Measurements from ENCODE around the gene NEO1.
"Not testable (repeated sequence)": the region's sequence is repeated elsewhere in the genome, so short reads cannot be mapped to it uniquely, and the experiment has no call there.

Gene NEO1

DNA sequence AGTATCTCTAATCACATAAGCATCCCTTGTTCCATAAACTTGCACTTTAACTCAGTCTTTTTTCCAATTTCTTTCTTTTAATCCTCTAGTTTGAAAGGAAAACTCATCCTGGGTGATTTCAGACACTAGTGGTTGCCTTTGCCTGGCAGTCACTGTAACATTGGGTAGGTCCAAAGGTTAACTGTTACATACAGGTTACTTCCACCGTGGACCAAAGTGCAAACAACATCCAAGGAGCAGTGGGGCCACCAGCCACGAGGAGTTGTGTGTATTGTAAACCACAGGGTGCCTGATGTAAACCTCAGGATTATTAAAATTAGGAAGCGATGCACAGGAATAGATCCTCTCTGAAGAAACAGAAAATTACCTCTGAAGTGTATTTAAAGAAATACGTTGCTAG is 241.5 kb downstream of the NEO1 start:
- H3K4me3 Mint-ChIP-seq = no peak overlapping the region
- no peaks in the 10 kb centered on the region for H3K4me1 Mint-ChIP-seq (ENCODE audit: low read depth in 2 of 2)
- DNase-seq (no peak), ATAC-seq (replicated peaks) (no peak)
- peaks cover 30% of the 10 kb centered on the region for H3K36me3 Mint-ChIP-seq (ENCODE audit: insufficient read depth)
- no peaks in the 10 kb centered on the region for H3K9me3 Mint-ChIP-seq
- H3K27ac Mint-ChIP-seq = no peak overlapping the region
- no peaks in the 10 kb centered on the region for H3K27me3 Mint-ChIP-seq

DNA sequence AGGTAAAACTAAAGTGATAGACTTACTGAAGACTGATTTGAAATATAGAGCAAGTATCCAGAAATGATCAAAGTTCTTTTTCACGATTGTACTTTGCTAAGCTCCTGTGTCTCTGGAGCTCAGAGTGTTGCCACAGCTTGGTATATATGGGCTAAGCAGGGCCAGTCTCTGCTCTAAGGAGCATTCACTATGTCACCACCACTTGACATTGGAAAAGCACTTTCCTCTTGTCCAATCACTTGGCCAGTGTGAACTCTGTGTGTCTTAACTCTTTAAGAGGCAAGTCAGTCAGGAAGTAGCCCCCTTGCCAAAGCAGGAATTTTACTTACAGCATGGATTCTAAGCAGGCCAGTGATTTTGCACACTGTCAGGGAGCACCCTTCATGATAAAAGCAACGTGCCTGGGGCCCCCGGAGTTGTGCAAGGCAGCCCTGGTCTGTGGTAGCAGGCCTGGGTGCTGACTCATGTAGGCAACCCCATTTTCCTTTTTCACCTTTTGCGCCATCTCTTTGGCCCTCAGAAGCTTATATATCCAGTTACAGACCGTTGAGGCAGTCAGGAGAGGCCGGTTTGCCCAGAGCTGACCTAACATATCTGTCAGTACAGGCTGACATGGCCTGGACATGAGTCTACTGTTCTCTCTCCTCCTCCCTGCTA is 243.5 kb downstream of the NEO1 start:
- DNase-seq (no peak), ATAC-seq (replicated peaks) (no peak)
- H3K4me1 Mint-ChIP-seq (ENCODE audit: low read depth in 2 of 2) = no peaks in the 10 kb centered on the region
- no peak overlapping the region for H3K27ac Mint-ChIP-seq
- H3K4me3 Mint-ChIP-seq = no peak overlapping the region
- no peaks in the 10 kb centered on the region for H3K27me3 Mint-ChIP-seq
- no peaks in the 10 kb centered on the region for H3K9me3 Mint-ChIP-seq
- H3K36me3 Mint-ChIP-seq (ENCODE audit: insufficient read depth) = peaks cover 15% of the 10 kb centered on the region

DNA sequence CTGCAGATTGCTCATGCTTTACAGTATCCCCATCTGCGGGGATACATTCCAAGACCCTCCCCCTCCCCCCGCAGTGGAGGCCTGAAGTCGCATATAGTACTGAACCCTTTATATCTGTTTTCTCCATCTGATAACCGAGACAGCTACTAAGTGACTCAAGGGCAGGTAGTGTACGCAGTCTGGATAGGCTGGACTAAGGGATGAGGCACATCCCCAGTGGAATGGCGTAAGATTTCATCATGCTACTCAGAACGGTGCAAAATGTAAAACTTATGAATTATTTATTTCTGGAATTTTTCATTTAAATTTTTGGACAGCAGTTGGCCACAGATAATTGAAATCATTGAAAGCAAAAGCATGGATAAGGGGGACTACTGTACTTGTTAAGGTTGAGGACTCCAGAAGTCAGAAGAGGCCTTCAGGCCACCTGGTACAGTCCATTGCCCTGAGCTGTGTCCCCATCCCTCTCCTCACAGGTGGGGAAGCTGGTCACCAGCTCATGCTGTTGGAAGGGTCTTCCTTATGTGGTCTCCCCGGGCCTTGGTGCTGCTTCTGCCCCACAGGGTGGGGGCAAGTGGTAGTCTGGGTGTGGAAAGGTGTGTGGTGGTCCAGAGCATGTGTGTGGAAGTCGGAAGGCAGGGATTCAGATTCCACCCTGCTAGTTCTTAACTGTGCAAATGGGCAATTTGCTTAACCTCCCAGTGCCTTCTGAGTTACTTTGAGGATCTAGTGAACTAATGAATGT is 244.5 kb downstream of the NEO1 start:
- Mint-ChIP-seq H3K27ac (peak overlapping the region in 1 of 2 donors; percentile 2), H3K4me3 (no peak overlapping the region)

DNA sequence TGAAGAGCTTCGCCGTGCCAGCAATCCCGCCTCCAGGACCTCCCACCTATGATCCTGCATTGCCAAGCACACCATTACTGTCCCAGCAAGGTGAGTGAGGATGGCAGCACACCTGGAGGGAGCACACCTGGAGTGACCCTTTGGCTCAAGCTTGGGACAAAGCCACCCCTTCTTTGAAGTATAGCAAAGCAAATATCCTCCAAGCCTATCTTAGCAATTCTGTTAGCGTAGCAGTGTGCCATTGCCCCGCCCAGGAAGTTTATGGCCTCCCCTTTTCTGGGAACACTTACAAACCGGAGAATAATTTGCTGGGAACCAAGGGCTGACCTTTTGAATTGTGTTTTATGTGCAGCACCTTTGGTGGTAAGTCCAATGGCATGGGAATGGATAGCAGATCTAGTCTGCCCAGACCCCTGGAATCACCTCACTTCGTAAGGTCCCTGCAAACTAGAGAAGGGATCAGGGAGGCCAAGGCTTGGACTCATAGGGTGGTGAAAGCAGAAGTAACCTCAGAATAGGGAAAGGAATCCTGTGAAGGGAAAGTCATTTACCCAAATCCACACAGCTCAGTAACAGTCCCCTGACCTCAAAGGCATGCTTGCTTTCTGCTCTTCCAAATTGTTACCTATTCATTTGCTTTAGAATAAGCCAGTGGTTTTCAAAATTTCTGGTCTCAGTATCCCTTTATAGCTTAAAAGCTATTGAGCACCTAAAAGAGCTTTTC is 246.4 kb downstream of the NEO1 start:
- ATAC-seq (replicated peaks) (no peak), DNase-seq (no peak)
- H3K27ac Mint-ChIP-seq = no peak overlapping the region
- no peaks in the 10 kb centered on the region for H3K27me3 Mint-ChIP-seq
- peaks cover 0 to 1% of the 10 kb centered on the region in 2 donors for H3K4me1 Mint-ChIP-seq (ENCODE audit: low read depth in 2 of 2)
- H3K4me3 Mint-ChIP-seq = no peak overlapping the region
- H3K9me3 Mint-ChIP-seq = no peaks in the 10 kb centered on the region
- peaks cover 7% of the 10 kb centered on the region for H3K36me3 Mint-ChIP-seq (ENCODE audit: insufficient read depth)

More for the DNA sequence above, 244.5 kb downstream of the NEO1 start:
- Mint-ChIP-seq H3K36me3 (ENCODE audit: insufficient read depth) (peaks cover 15% of the 10 kb centered on the region), H3K27me3 (no peaks in the 10 kb centered on the region), H3K4me1 (ENCODE audit: low read depth in 2 of 2) (no peaks in the 10 kb centered on the region), H3K9me3 (no peaks in the 10 kb centered on the region)
- ATAC-seq (replicated peaks) (no peak), DNase-seq (no peak)

DNA sequence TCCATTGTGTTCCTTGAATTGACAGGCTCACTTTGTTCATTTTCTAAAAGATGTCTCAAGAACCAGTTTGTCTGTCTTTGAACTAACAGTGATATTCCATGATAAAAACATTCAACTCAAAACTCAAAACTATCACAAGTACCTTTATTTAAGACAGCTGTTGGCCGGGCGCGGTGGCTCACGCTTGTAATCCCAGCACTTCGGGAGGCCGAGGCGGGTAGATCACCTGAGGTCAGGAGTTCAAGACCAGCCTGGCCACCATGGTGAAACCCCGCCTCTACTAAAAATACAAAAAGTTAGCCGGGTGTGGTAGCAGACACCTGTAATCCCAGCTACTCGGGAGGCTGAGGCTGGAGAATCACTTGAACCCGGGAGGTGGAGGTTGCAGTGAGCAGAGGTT is 248.0 kb downstream of the NEO1 start:
- DNase-seq; H3K4me1 Mint-ChIP-seq (ENCODE audit: low read depth in 2 of 2); H3K27me3 Mint-ChIP-seq: not testable (repeated sequence)

DNA sequence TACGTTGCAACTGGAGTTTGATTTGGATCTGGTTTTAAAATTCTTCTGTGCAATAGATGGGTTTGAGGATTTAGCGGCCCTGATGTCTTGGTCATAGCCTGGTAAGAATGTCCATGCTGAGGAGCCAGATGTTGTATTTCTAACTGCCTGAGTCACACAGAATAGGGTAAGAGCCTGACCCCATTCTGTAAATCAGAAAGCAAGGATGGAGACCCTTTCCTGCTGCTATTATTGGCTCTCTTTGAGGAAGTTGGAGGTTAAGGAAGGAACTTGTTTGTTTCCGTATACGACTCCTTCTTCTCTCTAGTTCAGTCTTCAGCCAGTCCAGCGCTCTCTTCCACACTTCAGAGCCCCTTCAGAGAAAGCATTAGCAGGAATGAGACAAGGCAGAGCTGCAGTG is 251.4 kb downstream of the NEO1 start:
- Mint-ChIP-seq H3K4me3 (no peak overlapping the region), H3K36me3 (ENCODE audit: insufficient read depth) (no peaks in the 10 kb centered on the region), H3K27ac (no peak overlapping the region), H3K4me1 (ENCODE audit: low read depth in 2 of 2) (peaks cover 0 to 1% of the 10 kb centered on the region in 2 donors), H3K9me3 (no peaks in the 10 kb centered on the region), H3K27me3 (no peaks in the 10 kb centered on the region)
- ATAC-seq (replicated peaks) (no peak), DNase-seq (no peak)

More for the DNA sequence above, 248.0 kb downstream of the NEO1 start:
- not testable (repeated sequence) for H3K36me3 Mint-ChIP-seq (ENCODE audit: insufficient read depth); ATAC-seq (replicated peaks); H3K9me3 Mint-ChIP-seq; H3K4me3 Mint-ChIP-seq; H3K27ac Mint-ChIP-seq

DNA sequence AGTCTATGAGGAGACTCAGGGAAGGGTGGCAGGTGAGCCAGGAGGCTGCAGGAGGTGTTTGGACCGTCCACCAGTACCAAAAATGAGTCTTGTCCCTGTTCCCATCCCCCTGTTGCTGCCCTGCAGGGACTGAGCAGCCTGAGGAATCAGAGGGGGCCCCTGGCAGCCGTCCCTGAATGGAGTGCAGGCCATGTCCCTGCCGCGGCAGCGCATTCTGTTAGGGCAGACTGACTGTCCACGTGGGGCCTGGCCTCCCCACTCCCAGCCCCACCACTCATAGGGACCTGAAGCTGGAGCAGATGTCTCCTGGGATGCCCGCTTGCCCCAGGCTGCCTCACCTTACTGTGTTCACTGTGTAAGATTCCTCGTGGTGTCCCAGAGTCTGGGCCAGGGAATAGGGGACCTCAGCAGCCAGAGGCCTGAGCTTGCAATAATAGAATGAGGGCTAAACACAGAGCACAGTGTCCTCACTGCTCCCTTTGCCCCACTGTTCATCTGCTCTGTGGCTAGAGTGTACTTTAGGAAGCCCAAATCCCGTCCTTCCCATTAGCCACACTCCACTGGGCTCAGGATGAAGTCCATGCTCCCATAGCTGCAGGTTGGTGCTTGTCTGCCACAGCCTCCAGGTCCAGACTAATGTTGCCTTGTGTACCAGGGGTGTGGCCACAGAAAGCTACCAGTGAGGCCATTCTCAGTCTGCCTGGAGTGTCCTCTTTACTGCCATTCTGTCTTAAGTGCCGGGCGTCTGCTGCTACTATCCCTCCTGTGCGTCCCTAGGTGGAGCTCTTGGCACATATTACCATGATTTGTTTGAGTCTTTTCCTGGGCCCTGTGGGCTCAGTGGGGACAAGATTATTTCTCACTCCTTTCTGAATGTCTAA is 253.3 kb downstream of the NEO1 start:
- no peaks in the 10 kb centered on the region for H3K27me3 Mint-ChIP-seq
- H3K9me3 Mint-ChIP-seq = no peaks in the 10 kb centered on the region
- H3K36me3 Mint-ChIP-seq (ENCODE audit: insufficient read depth) = no peaks in the 10 kb centered on the region
- H3K27ac Mint-ChIP-seq = no peak overlapping the region
- H3K4me3 Mint-ChIP-seq = no peak overlapping the region
- peak; percentile 33 for ATAC-seq (replicated peaks)
- H3K4me1 Mint-ChIP-seq (ENCODE audit: low read depth in 2 of 2) = peaks cover 0 to 1% of the 10 kb centered on the region in 2 donors
- peak in 2 of 3 experiments; percentile 19 for DNase-seq

DNA sequence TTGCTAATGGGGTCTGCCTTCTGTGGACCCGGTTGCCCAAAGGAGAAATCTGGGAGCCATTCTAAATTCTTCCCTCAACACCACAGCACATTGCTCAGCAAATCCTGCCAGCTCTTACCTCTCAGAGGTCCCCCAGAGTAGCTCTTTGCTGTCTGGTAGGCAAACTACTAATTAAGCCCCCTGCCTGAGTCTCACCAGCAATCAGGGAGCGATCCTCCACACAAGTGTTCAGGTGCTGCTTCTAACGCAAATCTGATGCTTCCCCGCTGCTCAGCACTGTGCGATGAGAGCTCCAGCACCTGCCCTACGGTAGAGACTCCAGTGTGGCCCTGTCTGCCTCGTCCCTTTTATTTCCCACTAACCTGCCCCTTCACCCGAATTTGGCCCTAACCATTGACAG is 256.0 kb downstream of the NEO1 start:
- H3K9me3 Mint-ChIP-seq = no peaks in the 10 kb centered on the region
- no peaks in the 10 kb centered on the region for H3K4me1 Mint-ChIP-seq (ENCODE audit: low read depth in 2 of 2)
- no peak overlapping the region for H3K27ac Mint-ChIP-seq
- no peak overlapping the region for H3K4me3 Mint-ChIP-seq
- no peaks in the 10 kb centered on the region for H3K36me3 Mint-ChIP-seq (ENCODE audit: insufficient read depth)
- no peaks in the 10 kb centered on the region for H3K27me3 Mint-ChIP-seq
- no peak for ATAC-seq (replicated peaks)
- DNase-seq = no peak

DNA sequence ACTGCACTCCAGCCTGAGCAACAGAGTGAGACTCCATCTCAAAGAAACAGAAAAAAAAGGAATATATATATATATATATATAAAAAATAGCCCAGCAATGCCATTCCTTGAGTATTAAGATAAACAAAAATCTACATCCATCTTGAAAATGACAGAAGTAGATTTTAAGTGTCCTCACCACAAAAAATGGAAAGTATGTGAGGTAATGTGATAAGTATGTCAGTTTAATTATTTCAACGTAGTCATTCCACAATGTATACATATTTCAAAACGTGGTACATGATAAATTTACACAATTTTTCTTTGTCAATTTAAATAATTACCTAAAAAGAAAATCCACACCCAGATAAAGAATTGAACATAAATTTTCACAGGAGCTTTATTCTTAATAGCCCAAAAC is 261.6 kb downstream of the NEO1 start:
- no peak for ATAC-seq (replicated peaks)
- no peaks in the 10 kb centered on the region for H3K9me3 Mint-ChIP-seq
- peaks cover 0 to 14% of the 10 kb centered on the region in 2 donors for H3K27me3 Mint-ChIP-seq
- DNase-seq = no peak
- no peak overlapping the region for H3K27ac Mint-ChIP-seq
- no peaks in the 10 kb centered on the region for H3K36me3 Mint-ChIP-seq (ENCODE audit: insufficient read depth)
- H3K4me1 Mint-ChIP-seq (ENCODE audit: low read depth in 2 of 2) = peaks cover 0 to 4% of the 10 kb centered on the region in 2 donors
- H3K4me3 Mint-ChIP-seq = no peak overlapping the region

DNA sequence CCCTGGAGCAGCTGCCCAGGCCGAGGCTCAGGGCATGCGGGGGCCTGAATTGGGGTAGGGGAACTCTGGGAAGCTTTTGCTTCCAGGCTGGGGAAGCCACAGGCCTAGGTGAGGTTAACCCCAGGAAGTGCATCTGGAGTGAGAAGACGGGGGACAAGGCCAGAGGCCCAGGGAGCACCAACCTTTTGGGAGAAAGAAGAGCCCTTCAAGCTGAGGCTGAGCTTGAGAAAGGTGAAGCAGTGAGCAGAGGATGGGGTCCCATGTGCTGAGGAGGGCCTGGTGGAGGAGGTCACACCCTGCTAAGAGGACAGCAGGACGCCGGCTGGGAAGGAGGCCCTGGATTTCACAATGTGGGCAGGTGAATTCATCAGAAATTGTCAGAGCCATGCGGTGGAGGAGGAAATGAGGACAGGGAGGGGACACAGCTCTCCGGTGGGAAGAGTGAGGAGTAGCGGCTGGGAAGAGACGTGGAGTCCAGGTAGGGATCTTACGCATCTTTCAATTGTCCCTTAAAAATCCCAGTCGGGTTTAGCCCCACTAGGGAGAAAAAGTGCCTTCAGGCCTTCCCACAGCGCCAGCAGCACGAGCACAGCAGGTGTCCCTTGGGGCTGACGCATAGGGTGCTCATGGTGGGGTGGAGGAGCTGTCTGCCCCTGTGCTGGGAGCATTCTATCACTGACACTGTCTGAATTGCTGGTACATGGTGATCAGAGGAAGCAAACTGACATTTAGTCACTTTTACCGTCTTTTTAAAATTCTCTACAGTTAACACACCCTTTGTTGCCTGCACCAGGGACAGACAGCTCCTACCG is 265.6 kb downstream of the NEO1 start:
- Mint-ChIP-seq H3K27me3 (peaks cover 34 to 40% of the 10 kb centered on the region in 2 donors), H3K9me3 (no peaks in the 10 kb centered on the region), H3K36me3 (ENCODE audit: insufficient read depth) (no peaks in the 10 kb centered on the region), H3K4me3 (no peak overlapping the region), H3K27ac (no peak overlapping the region), H3K4me1 (ENCODE audit: low read depth in 2 of 2) (peaks cover 0 to 4% of the 10 kb centered on the region in 2 donors)
- ATAC-seq (replicated peaks) (no peak), DNase-seq (no peak)

DNA sequence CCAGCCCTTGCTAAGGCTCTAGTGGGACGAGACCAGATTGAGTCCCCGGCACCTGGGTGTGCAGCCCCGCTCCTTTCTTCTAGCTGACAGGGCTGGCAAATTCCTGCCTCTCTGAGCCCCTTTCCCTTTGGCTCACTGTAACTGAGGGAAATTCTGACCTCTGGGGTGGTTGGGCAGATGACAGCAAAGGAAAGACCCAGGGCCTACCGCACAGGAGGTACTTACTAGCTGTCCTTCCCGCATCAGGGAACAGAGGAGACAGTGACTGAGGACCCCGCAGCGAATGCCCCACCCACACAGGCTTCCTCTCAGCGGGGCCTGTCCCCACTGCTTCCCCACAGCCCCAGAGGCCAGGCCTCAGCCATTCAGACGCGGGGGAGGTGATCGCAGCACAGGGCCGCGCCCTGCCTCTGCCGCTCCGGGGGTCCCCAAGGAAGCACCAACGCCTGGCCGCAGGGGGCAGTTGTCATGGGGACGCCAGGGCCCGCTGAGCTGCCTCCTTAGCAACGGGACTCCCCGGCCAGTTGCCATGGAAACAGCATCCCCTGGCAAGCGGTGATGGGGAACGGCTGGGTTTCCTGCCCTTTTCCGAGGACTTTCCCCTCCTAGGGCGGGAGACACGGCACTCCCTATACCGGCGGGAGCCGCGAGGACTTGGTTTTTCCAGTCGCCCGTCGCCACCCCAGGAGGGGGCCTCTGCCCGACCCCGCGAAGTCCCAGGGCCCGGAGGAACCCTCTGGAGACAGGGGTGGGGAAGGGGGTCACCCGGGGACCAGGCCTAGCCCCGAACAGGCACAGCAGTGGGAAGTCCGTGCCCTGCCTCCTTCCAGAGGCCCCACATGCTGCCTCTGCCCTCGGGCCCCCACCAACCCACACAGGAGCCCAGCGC is 266.4 kb downstream of the NEO1 start:
- Mint-ChIP-seq H3K4me3 (no peak overlapping the region), H3K27ac (no peak overlapping the region), H3K36me3 (ENCODE audit: insufficient read depth) (no peaks in the 10 kb centered on the region), H3K9me3 (no peaks in the 10 kb centered on the region), H3K4me1 (ENCODE audit: low read depth in 2 of 2) (peaks cover 0 to 4% of the 10 kb centered on the region in 2 donors), H3K27me3 (peaks cover 34 to 44% of the 10 kb centered on the region in 2 donors)
- DNase-seq = no peak
- no peak for ATAC-seq (replicated peaks)
